Uterus (tissue), 2 donors: Measurements from ENCODE around the gene LAPTM4A.

ENCODE experiments used
- CTCF ChIP-seq, 4 experiments: fragments of 200-600 bp in 2 of 4; fragments of 450-650 bp in 2 of 4; sonication (generic) in 2 of 4; IDR thresholded peaks; one replicate each; pipeline ENCODE4 v1.5.1; 2016 to 2019; ENCODE audit warnings: antibody characterized with exemption in 4 of 4, mild to moderate bottlenecking in 2 of 4, moderate library complexity in 1 of 4
- POLR2A ChIP-seq, 2 donors: fragments of 450-650 bp; IDR thresholded peaks; one replicate each; pipeline ENCODE4 v1.6.1; 2016; ENCODE audit warnings: antibody characterized with exemption in 2 of 2, mild to moderate bottlenecking in 1 of 2, moderate library complexity in 1 of 2

GRCh38 chr2:20080839-20081415 is 29.5 kb upstream of the LAPTM4A start:
- TF ChIP-seq CTCF (IDR thresholded peaks at IDR 0.05) (no peak), POLR2A (IDR thresholded peaks at IDR 0.05) (no peak)
